ENCODE measurements around the gene DNASE1L1. TPM values are rescaled to one million over a fixed set of nuclear protein-coding genes. Genes with fewer than 3 reads are reported as not detected.

Gene DNASE1L1, protein sequence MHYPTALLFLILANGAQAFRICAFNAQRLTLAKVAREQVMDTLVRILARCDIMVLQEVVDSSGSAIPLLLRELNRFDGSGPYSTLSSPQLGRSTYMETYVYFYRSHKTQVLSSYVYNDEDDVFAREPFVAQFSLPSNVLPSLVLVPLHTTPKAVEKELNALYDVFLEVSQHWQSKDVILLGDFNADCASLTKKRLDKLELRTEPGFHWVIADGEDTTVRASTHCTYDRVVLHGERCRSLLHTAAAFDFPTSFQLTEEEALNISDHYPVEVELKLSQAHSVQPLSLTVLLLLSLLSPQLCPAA
- total RNA-seq = 10 to 100 TPM; 18.4 to 19.6 TPM

DNA sequence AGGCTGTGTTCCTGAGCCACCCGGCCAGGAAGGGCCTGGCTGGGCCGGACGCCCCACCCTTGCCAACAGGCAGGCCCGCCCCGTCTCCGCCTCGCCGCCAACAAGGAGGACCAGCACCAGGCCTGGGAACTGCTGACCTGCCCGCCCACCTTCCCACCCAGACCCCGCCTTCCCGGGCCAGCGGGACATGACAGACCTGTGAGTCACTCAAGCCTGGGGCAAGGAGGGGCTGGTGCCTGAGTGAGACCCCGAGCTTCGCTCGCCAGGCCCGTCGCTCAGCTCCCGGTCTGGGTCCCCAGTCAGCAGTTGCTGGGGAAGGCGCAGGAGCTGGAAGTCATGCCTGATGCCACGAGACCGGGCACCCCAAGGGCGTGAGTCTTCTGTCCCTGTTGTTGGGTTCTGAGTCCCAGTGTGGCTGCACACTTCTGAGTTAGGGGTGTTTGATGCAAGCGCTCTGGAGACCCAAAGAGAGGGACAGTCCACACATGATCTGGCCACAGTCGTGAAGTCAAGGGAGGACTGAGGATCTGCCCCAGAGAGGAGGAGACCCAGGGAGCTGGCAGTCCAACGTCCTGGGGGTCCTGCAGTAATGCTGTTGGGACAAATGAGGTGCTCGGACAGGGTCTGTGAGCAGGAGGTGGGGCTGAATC is at the start of gene DNASE1L1:
Gene DNASE1L1 (minus strand): TSS at position 33 of the 650 bp plus-strand sequence. CDS start 3,686 bp downstream, outside the sequence.
- peak within 1 kb of the TSS; percentile 69 for H3K27ac Mint-ChIP-seq
- no peaks in the 10 kb centered on the region for H3K27me3 Mint-ChIP-seq
- DNase-seq = peak; percentile 49
- peaks cover 3% of the 10 kb centered on the region for H3K36me3 Mint-ChIP-seq
- no peaks in the 10 kb centered on the region for H3K9me3 Mint-ChIP-seq (ENCODE audit: low read depth)
- H3K4me3 Mint-ChIP-seq = peak within 1 kb of the TSS; percentile 59
- no peak for ATAC-seq
- peaks cover 14% of the 10 kb centered on the region for H3K4me1 Mint-ChIP-seq
- CTCF ChIA-PET = interaction anchor here (0.9 to 2.9 kb wide), 2 partner anchors 11 to 20 kb away, joined by 3 to 15 read pairs; partner anchors contain the start of gene RPL10

DNA sequence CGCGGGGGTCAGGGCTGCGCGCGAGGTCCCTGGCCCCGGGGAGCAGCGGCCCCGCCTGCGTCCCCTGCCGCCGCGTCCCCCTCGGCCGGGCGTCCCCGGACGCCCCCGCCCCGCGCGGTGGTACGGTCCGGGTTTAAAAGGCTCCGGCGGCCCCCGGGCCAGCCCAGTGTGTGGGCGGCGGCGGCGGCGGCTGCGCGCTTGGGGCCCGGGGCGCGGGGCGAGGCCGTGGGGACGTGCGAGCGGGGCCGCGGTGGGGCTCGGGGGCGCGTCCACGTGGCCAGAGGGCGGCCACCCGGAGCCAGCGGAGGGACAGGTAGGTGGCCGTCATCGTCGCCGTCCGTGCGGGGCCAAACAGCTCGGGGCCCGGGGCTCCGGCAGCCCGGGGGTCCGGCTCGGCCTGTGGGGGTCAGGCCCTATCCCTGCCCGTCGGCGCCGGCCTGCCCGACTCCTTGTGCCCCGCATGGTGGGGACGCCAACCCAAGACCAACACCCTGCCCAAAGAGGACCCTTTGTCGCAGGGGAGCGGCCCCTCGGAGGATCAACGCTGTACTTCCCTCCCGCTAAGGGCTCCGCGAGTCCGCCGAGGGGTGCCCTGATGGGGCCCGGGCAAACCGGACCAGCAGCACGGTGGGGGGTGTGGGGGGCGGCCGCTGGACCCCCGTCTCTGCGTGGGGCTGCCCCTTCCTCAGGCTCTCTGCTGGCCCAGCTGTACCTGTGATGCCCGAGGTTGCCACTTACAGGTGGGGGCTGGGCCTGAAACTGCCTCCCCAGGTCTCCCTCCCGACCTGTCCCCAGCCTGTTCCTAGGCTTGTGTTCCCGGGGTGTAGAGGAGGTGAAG is 49.3 kb upstream of the DNASE1L1 start, which contains the start of gene PLXNA3:
Gene PLXNA3 (plus strand): TSS at position 166 of the 838 bp plus-strand sequence. CDS start 1,903 bp downstream, outside the sequence.
- no peaks in the 10 kb centered on the region for H3K27me3 Mint-ChIP-seq

DNA sequence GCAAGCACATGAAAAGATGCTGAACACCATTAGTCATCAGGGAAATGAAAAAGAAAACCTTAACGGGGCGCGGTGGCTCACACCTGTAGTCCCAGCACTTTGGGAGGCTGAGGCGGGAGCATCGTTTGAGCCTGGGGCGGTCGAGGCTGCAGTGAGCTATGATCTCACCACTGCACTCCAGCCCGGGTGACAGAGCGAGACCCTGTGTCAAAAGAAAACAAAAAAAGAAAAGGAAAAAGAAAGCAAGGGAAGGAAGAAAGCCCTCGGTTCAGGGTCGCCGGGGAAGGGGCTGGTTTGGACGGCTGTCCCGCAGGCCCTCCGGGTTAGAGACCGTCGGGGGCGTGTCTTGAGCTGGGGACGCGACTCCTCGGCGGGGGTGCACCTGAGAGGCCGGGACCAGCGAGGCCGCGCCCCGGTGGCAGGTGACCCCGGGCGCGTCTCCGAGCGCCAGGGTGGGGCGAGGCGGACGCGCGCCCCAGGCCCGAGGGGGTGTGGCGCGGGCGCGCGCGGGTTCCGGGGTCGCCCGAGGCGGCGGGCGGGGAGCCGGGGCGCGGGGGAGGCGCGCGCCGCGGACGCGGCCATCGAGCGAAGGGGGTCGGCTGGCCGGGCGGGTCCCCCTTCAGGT is 48.5 kb upstream of the DNASE1L1 start:
- H3K4me3 Mint-ChIP-seq = peak overlapping the region; percentile 89
- CTCF ChIA-PET = interaction anchor here (1.6 kb wide), 1 partner anchor 19 kb away, joined by 4 read pairs; no protein-coding TSS in a partner anchor
- peak; percentile 70 for DNase-seq
- ATAC-seq = peak; percentile 75
- peaks cover 7% of the 10 kb centered on the region for H3K36me3 Mint-ChIP-seq
- peaks cover 15% of the 10 kb centered on the region for H3K4me1 Mint-ChIP-seq
- no peaks in the 10 kb centered on the region for H3K27me3 Mint-ChIP-seq
- H3K9me3 Mint-ChIP-seq (ENCODE audit: low read depth) = no peaks in the 10 kb centered on the region
- peak overlapping the region; percentile 89 for H3K27ac Mint-ChIP-seq

More for the DNA sequence above, 49.3 kb upstream of the DNASE1L1 start, which contains the start of gene PLXNA3:
- no peaks in the 10 kb centered on the region for H3K9me3 Mint-ChIP-seq (ENCODE audit: low read depth)
- H3K27ac Mint-ChIP-seq = peak within 1 kb of the TSS; percentile 89
- peak; percentile 80 for ATAC-seq
- CTCF ChIA-PET = interaction anchor here (1.4 to 1.6 kb wide), 2 partner anchors 19 to 32 kb away, joined by 4 read pairs; partner anchors contain the start of gene SLC10A3
- peak; percentile 63 for DNase-seq
- peak within 1 kb of the TSS; percentile 89 for H3K4me3 Mint-ChIP-seq
- peaks cover 15% of the 10 kb centered on the region for H3K4me1 Mint-ChIP-seq
- peaks cover 7% of the 10 kb centered on the region for H3K36me3 Mint-ChIP-seq

DNA sequence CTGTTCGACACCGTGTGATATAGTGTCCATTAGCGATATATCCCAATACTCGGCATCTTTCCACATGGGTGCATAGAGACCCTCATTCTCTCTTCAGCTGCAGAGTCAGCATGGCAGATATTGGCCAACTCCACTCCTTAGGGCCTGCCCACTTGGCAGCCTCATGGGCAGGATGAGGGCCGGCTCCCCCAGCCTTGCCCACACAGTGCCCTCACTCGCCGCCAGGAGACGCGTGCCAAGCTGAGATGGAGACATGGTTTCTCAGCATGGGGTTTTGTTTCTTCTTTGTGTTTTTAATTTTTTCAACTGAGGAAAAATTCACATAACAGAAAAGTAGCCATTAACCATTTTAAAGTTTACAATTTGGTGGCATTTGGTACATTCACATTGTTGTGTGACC is 43.8 kb upstream of the DNASE1L1 start:
- CTCF ChIA-PET = no interaction called here

DNA sequence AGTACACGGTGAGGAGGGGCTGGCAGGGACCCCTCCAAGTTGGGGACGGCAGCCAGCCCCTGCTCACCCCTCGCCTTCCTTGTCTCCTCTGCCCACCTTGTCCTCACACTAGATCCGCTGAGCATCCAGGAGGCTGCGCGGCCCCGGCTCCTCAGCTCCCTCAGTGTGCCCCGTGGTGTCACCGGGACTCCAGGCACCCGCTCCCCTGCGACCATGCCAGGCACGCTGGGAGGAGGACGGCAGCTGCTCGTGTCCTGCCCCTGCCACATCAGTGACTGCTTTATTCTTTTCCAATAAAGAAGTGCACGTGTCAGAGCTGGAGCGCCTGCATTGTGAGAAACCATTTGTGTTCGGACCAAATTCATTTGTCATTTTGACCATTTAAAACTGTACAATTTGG is 41.3 kb upstream of the DNASE1L1 start:
- no peak for DNase-seq
- H3K27me3 Mint-ChIP-seq = no peaks in the 10 kb centered on the region
- no peaks in the 10 kb centered on the region for H3K9me3 Mint-ChIP-seq (ENCODE audit: low read depth)
- H3K27ac Mint-ChIP-seq = no peak overlapping the region
- H3K36me3 Mint-ChIP-seq = peaks cover 9% of the 10 kb centered on the region
- no peak overlapping the region for H3K4me3 Mint-ChIP-seq
- ATAC-seq = no peak
- CTCF ChIA-PET = no interaction called here
- H3K4me1 Mint-ChIP-seq = peaks cover 5% of the 10 kb centered on the region

More for the DNA sequence above, 43.8 kb upstream of the DNASE1L1 start:
- H3K27ac Mint-ChIP-seq = no peak overlapping the region
- H3K36me3 Mint-ChIP-seq = peaks cover 8% of the 10 kb centered on the region
- H3K9me3 Mint-ChIP-seq (ENCODE audit: low read depth) = no peaks in the 10 kb centered on the region
- ATAC-seq (no peak), DNase-seq (no peak)
- no peaks in the 10 kb centered on the region for H3K27me3 Mint-ChIP-seq
- no peak overlapping the region for H3K4me3 Mint-ChIP-seq
- H3K4me1 Mint-ChIP-seq = peaks cover 5% of the 10 kb centered on the region

DNA sequence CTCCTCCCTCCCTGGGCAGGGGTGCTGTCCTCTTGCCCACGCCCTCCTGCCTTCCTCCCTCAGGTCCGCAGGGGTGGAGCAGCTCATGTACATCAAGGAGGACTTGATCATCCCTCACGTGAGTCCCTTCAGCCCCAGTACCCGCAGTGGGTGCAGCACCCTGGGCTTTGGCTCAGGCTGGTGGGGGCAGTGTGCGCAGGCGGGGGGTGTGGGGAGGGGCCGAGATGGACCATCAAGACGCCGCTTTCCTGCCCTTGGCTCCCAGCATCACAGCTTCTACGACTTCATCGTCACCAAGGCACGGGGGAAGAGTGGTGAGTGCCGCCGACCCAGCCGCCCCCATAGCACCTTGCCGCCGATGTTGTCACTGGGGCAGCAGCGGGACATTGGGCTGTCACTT is 40.6 kb upstream of the DNASE1L1 start:
- Mint-ChIP-seq H3K36me3 (peaks cover 9% of the 10 kb centered on the region), H3K4me3 (no peak overlapping the region), H3K27ac (no peak overlapping the region), H3K4me1 (peaks cover 8% of the 10 kb centered on the region), H3K27me3 (no peaks in the 10 kb centered on the region), H3K9me3 (ENCODE audit: low read depth) (no peaks in the 10 kb centered on the region)
- CTCF ChIA-PET = interaction anchor here (0.7 kb wide), 1 partner anchor 78 kb away, joined by 3 read pairs; no protein-coding TSS in a partner anchor
- ATAC-seq = no peak
- no peak for DNase-seq

DNA sequence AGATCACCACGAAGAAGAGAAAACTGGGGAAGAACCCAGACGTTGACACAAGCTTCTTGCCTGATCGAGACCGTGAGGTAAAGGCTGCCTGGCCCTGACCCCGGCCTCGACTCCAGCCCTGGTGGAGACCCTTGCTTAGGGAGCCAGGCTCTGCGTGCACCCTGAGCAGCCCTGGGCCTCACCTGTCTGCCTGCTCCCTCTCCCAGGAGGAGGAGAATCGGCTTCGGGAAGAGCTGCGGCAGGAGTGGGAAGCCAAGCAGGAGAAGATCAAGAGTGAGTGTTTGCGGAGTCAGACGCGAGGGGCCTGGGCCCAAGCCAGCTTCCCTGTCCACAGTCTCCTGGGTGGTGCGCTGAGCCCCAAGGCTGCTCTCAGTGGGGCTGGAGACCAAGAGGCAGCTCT is 39.4 kb upstream of the DNASE1L1 start:
- peaks cover 4% of the 10 kb centered on the region for H3K36me3 Mint-ChIP-seq

DNA sequence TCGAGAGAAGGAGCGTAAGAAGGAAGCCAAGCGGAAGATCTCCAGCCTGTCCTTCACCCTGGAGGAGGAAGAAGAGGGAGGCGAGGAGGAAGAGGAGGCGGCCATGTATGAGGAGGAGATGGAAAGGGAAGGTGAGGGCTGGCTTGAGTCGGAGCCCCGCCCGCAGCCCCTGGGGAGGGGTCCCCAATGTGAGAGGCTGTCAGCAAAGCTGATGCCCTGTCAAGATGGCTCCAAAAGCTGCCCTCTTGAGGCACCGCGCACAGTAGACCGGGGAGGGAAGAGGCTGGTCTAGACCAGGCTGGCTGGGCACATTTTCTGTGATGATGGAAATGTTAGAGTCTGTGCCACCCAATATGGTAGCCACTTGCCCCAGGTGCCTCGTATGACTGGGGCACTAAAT is 37.4 kb upstream of the DNASE1L1 start:
- CTCF ChIA-PET = no interaction called here
- DNase-seq (no peak), ATAC-seq (no peak)
- H3K9me3 Mint-ChIP-seq (ENCODE audit: low read depth) = no peaks in the 10 kb centered on the region
- H3K27me3 Mint-ChIP-seq = no peaks in the 10 kb centered on the region
- H3K4me3 Mint-ChIP-seq = no peak overlapping the region
- peaks cover 16% of the 10 kb centered on the region for H3K4me1 Mint-ChIP-seq
- peak overlapping the region; percentile 28 for H3K27ac Mint-ChIP-seq
- peaks cover 5% of the 10 kb centered on the region for H3K36me3 Mint-ChIP-seq

More for the DNA sequence above, 39.4 kb upstream of the DNASE1L1 start:
- no peak overlapping the region for H3K4me3 Mint-ChIP-seq
- H3K9me3 Mint-ChIP-seq (ENCODE audit: low read depth) = no peaks in the 10 kb centered on the region
- DNase-seq (no peak), ATAC-seq (no peak)
- CTCF ChIA-PET = no interaction called here
- H3K27me3 Mint-ChIP-seq = no peaks in the 10 kb centered on the region
- peaks cover 8% of the 10 kb centered on the region for H3K4me1 Mint-ChIP-seq
- H3K27ac Mint-ChIP-seq = no peak overlapping the region

DNA sequence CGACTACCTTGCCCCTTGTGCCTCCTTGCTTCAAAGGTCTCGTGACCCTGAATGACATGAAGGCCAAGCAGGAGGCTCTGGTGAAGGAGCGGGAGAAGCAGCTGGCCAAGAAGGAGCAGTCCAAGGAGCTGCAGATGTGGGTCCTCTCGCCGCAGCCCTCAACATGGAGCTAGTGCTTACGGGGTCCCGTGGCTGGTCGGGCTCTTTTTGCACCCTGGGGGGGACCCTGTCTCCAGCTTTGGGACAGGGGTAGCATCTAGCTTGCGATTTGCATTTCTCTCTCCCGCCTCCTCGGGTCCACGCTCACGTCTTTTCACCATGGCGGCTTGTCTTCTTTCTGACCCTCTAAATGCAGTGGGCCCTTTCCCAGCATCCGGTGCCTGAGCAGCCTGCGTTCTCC is 36.7 kb upstream of the DNASE1L1 start:
- peaks cover 20% of the 10 kb centered on the region for H3K4me1 Mint-ChIP-seq
- H3K36me3 Mint-ChIP-seq = peaks cover 5% of the 10 kb centered on the region
- no peaks in the 10 kb centered on the region for H3K9me3 Mint-ChIP-seq (ENCODE audit: low read depth)
- no peak overlapping the region for H3K4me3 Mint-ChIP-seq
- no peak for ATAC-seq
- CTCF ChIA-PET = no interaction called here
- no peak for DNase-seq
- no peak overlapping the region for H3K27ac Mint-ChIP-seq
- H3K27me3 Mint-ChIP-seq = no peaks in the 10 kb centered on the region

DNA sequence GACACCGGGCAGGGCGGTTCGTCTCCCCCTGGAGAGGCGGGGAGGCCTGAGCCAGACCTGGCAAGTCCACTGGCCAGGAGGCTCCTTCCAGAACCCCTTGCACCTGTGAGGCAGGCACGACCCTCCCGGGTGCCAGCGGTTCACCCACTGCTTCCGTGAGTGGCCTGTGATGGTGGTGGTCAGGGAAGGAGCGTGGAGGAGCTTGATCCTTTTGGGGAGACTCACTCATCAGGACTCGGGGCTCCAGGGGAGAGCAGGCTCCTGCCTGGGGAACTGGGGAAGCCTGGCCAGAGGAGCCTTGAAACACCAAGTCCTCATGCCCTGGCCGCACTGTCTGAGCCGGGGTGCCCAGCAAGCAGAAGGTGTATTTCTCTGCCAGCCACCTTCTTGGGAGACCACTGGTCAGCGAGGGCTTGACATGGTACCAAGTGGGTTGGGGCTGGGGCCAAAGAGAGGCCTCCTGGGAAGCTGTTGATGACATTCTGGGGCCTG is 35.7 kb upstream of the DNASE1L1 start:
- no peak overlapping the region for H3K27ac Mint-ChIP-seq
- ATAC-seq = no peak
- CTCF ChIA-PET = interaction anchor here (1.7 kb wide), 1 partner anchor 46 kb away, joined by 4 read pairs; the partner anchor contains the start of gene RPL10
- H3K27me3 Mint-ChIP-seq = no peaks in the 10 kb centered on the region
- H3K4me1 Mint-ChIP-seq = peaks cover 20% of the 10 kb centered on the region
- H3K36me3 Mint-ChIP-seq = peaks cover 8% of the 10 kb centered on the region
- DNase-seq = no peak
- no peaks in the 10 kb centered on the region for H3K9me3 Mint-ChIP-seq (ENCODE audit: low read depth)
- H3K4me3 Mint-ChIP-seq = peak overlapping the region; percentile 68

DNA sequence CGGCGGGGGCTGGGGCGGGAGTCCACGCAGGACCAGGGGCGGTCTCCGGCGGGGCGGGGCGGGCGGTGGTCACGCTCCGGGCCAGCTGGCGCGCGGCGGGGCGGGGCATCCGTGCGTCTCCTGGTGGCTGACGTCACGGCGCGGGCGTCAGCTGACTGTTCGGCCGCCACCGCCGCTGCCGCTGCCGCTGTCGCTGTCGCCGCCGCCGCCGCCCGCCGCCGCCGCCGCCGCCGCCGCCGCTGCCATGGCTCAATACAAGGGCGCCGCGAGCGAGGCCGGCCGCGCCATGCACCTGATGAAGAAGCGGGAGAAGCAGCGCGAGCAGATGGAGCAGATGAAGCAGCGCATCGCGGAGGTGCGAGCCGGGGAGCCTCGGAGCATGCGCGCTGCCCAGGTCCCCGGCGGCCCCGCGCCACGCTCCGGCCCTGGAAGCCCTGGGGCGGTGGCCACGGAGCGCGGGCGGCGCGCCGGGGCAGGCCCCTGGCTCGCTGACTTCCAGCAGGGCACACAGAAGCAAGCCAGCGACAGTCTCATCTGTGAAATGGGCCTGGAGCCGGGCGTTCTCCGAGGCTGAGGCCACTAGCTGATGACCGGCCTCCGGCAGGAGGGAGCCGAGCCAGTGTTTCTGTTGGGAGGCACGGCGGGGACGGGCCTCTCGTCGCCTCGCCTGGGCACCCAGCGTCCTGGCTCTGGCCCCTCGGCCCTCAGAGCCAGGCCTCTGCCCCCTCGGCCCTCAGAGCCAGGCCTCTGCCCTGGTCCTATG is 35.1 kb upstream of the DNASE1L1 start, which contains the start of gene FAM50A:
Gene FAM50A (plus strand): TSS at position 150 of the 763 bp plus-strand sequence. CDS start 95 bp downstream, at position 245.
- Mint-ChIP-seq H3K36me3 (peaks cover 9% of the 10 kb centered on the region), H3K27me3 (no peaks in the 10 kb centered on the region), H3K9me3 (ENCODE audit: low read depth) (no peaks in the 10 kb centered on the region), H3K27ac (peak within 1 kb of the TSS; percentile 72), H3K4me1 (peaks cover 20% of the 10 kb centered on the region), H3K4me3 (peak within 1 kb of the TSS; percentile 68)
- CTCF ChIA-PET = interaction anchor here (1.7 kb wide), 1 partner anchor 45 kb away, joined by 4 read pairs; the partner anchor contains the start of gene RPL10
- DNase-seq (peak; percentile 76), ATAC-seq (peak; percentile 92)

DNA sequence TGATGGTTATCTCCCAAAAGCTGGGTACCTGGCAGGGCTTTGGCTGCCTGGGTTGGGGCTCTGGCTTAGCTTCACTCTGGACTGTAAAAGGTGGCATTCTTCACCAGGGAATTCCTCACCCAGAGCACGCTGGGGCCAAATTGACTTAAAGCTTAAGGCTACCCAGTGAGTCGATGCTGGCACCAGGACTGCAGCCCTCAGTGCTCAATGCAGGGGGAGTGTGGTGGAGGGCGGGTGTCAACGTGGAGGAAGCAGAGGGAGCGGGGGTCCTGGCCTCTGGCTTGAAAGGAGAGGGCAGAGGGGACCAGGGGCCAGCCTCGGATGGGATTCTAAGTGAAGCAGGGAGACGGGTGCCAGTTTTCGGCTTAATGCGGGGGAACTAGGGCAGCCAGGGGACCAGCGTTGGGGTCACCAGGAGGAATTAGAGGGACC is 34.4 kb upstream of the DNASE1L1 start:
- Mint-ChIP-seq H3K4me3 (peak overlapping the region; percentile 55), H3K4me1 (peaks cover 24% of the 10 kb centered on the region), H3K9me3 (ENCODE audit: low read depth) (no peaks in the 10 kb centered on the region), H3K27ac (peak overlapping the region; percentile 72), H3K27me3 (no peaks in the 10 kb centered on the region), H3K36me3 (peaks cover 9% of the 10 kb centered on the region)
- peak; percentile 4 for ATAC-seq
- CTCF ChIA-PET = interaction anchor here (1.7 kb wide), 1 partner anchor 45 kb away, joined by 4 read pairs; the partner anchor contains the start of gene RPL10
- no peak for DNase-seq
